Measurements from ENCODE around the gene FBXO46.
A peak's percentile ranks its signal among the peaks of the same experiment; 100 is the strongest.

The FBXO46 gene

GRCh38 chr19:45674946-45675345 is 55.8 kb downstream of the FBXO46 start:
- peaks cover 7% of the 10 kb centered on the region for H3K4me1 ChIP-seq (ENCODE audit: control insufficient read depth, insufficient read depth, low read length)
- ChIA-PET CTCF (interaction anchor here (1.2 kb wide), 1 partner anchor 18 kb away, joined by 6 read pairs; the partner anchor contains the start of gene QPCTL), POLR2A (no interaction called here)
- H3K27ac ChIP-seq (ENCODE audit: extremely low read depth, low read depth, low read length) = no peak overlapping the region
- no peak for TF ChIP-seq ZNF521 (tag by site-specific recombination; IDR thresholded peaks at IDR 0.05)
- 0 out of 2 replicates have a peak, but pooled peaks have one; percentile 29 for TF ChIP-seq PRDM10 (tag by site-specific recombination; IDR thresholded peaks at IDR 0.05)
- 0 out of 2 replicates have a peak, but pooled peaks have one; percentile 11 for TF ChIP-seq SCRT1 (tag by site-specific recombination; IDR thresholded peaks at IDR 0.05; ENCODE audit: borderline replicate concordance)
- 0 out of 2 replicates have a peak, but pooled peaks have one; percentile 24 for TF ChIP-seq PRDM1 (tag by site-specific recombination; IDR thresholded peaks at IDR 0.05)
- H3K4me3 ChIP-seq (ENCODE audit: low read depth, low read length) = no peak overlapping the region
- H3K36me3 ChIP-seq (ENCODE audit: control insufficient read depth in 2 of 2, insufficient read depth in 1 of 2, low read length in 2 of 2) = no peaks in the 10 kb centered on the region; a peak in 1 of 3 replicates
- no peaks in the 10 kb centered on the region for H3K9me3 ChIP-seq (ENCODE audit: control insufficient read depth, insufficient read depth, low read depth, low read length)

DNA sequence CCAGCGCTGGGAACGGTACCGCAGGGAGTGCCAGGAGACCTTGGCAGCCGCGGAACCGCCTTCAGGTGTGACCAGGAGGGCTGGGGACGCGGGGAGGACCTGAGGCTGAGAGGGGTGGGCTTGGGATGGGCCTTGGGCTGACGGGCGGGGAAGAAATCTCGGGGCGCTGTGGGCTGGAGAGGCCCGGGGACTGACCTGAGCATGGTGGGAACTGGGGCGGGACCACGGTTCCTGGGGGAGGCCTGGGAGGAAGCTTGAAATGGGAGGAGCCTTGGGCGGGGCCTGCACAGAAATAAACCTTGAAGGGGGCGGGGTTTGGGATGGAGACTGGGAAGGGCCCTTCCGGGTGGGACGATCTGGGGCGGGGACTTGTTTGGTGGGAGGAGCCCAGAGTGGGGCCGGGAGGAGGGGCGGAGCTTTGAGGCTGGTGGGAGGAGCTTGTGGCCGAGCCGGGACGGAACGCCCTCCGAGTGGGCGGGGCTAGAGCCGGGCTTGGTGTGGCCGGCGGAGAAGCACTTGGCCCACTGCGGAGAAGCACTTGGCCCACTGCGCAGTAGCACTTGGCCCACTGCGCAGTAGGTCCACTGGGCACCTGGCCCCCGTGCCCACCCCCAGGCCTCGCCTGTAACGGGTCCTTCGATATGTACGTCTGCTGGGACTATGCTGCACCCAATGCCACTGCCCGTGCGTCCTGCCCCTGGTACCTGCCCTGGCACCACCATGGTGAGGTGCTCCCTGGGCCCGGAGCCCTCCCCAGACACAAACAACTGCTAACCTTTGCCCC is 59.8 kb downstream of the FBXO46 start:
- CTCF ChIA-PET = interaction anchor here (0.6 to 4.8 kb wide), 6 partner anchors 10 to 231 kb away, joined by 3 to 31 read pairs (median 4); no protein-coding TSS in a partner anchor
- TF ChIP-seq ZNF660 (tag by site-specific recombination; IDR thresholded peaks at IDR 0.05) (no peak), ZNF488 (tag by site-specific recombination; IDR thresholded peaks at IDR 0.05) (no peak), ZNF791 (tag by site-specific recombination; IDR thresholded peaks at IDR 0.05) (no peak), REPIN1 (tag by site-specific recombination; IDR thresholded peaks at IDR 0.05; ENCODE audit: low read depth) (no peak), ZNF621 (tag by site-specific recombination; IDR thresholded peaks at IDR 0.05) (no peak), PRDM10 (tag by site-specific recombination; IDR thresholded peaks at IDR 0.05) (peak; percentile 40; the same call in 1 of the 2 replicates), ZNF18 (tag by site-specific recombination; IDR thresholded peaks at IDR 0.05) (peak; percentile 80), ZBTB6 (tag by site-specific recombination; IDR thresholded peaks at IDR 0.05) (no peak), ZBTB1 (tag by site-specific recombination; IDR thresholded peaks at IDR 0.05) (no peak), ZNF76 (tag by site-specific recombination; IDR thresholded peaks at IDR 0.05; ENCODE audit: borderline replicate concordance, low read depth) (peak; percentile 15; the same call in 1 of the 2 replicates)
- TF ChIP-seq, protein P1, sequence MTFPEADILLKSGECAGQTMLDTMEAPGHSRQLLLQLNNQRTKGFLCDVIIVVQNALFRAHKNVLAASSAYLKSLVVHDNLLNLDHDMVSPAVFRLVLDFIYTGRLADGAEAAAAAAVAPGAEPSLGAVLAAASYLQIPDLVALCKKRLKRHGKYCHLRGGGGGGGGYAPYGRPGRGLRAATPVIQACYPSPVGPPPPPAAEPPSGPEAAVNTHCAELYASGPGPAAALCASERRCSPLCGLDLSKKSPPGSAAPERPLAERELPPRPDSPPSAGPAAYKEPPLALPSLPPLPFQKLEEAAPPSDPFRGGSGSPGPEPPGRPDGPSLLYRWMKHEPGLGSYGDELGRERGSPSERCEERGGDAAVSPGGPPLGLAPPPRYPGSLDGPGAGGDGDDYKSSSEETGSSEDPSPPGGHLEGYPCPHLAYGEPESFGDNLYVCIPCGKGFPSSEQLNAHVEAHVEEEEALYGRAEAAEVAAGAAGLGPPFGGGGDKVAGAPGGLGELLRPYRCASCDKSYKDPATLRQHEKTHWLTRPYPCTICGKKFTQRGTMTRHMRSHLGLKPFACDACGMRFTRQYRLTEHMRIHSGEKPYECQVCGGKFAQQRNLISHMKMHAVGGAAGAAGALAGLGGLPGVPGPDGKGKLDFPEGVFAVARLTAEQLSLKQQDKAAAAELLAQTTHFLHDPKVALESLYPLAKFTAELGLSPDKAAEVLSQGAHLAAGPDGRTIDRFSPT (tag by site-specific recombination; IDR thresholded peaks at IDR 0.05) = peak; percentile 75
- TF ChIP-seq, protein P2, sequence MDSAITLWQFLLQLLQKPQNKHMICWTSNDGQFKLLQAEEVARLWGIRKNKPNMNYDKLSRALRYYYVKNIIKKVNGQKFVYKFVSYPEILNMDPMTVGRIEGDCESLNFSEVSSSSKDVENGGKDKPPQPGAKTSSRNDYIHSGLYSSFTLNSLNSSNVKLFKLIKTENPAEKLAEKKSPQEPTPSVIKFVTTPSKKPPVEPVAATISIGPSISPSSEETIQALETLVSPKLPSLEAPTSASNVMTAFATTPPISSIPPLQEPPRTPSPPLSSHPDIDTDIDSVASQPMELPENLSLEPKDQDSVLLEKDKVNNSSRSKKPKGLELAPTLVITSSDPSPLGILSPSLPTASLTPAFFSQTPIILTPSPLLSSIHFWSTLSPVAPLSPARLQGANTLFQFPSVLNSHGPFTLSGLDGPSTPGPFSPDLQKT (IDR thresholded peaks at IDR 0.05; ENCODE audit: borderline replicate concordance, low read depth, low read length) = no peak

More for the DNA sequence above, 59.8 kb downstream of the FBXO46 start:
- no peaks in the 10 kb centered on the region; a peak in 1 of 3 replicates for H3K36me3 ChIP-seq (ENCODE audit: control insufficient read depth in 2 of 2, insufficient read depth in 1 of 2, low read length in 2 of 2)
- H3K4me1 ChIP-seq (ENCODE audit: control insufficient read depth, insufficient read depth, low read length) = peaks cover 10% of the 10 kb centered on the region
- H3K27ac ChIP-seq (ENCODE audit: extremely low read depth, low read depth, low read length) = no peak overlapping the region
- H3K4me3 ChIP-seq (ENCODE audit: low read depth, low read length) = no peak overlapping the region
- no peaks in the 10 kb centered on the region for H3K9me3 ChIP-seq (ENCODE audit: control insufficient read depth, insufficient read depth, low read depth, low read length)
- POLR2A ChIA-PET = interaction anchor here (0.6 to 1.0 kb wide), 5 partner anchors 9 to 45 kb away, joined by 3 to 6 read pairs (median 3); partner anchors contain the start of genes QPCTL and SNRPD2

Measured in HEK293 (cell line).